ENCODE results near the gene NBEA. TPM values are rescaled to one million over a fixed set of nuclear protein-coding genes. Genes with fewer than 3 reads are reported as not detected.
"Not testable (repeated sequence)": the region's sequence is repeated elsewhere in the genome, so short reads cannot be mapped to it uniquely, and the experiment has no call there.

The NBEA gene
- total RNA-seq, 1 experiment from 2014 or later = not detected

DNA sequence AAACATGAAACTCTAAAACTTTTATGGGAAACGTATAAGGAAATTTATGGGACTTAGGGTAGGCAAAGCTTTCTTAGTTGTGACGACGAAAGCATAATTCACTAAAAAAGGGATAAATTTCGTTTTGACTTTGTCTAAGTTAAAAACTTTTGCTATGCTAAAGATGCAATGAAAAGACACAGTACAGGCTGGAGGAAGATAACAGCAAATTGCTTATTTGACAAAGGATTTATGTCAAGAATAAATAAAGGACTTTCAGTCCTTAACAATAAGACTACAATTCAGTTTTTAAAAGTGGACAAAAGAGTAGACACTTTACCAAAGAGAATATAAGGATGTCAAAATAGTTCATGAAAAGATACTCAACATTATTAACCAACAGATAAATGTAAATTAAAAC is 150.2 kb downstream of the NBEA start:
- DNase-seq (ENCODE audit: low spot score) = no peak

DNA sequence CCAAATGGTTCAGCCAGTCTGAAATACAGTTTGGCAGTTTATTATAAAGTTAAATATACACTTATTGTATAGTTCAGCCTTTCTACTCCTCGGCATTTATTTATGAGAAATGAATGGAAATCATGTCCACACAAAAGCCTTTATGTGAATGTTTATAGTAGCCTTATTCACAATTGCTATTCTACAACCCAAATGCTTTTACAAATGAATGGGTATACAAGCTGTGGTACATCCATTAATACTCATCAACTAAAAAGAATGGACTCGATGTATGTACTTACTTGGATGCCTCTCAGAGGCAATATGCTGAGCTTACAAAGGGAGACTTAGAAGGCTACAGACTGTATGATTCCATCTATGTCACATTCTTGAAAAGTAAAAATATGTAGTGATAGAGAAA is 150.7 kb downstream of the NBEA start:
- DNase-seq (ENCODE audit: low spot score) = no peak

DNA sequence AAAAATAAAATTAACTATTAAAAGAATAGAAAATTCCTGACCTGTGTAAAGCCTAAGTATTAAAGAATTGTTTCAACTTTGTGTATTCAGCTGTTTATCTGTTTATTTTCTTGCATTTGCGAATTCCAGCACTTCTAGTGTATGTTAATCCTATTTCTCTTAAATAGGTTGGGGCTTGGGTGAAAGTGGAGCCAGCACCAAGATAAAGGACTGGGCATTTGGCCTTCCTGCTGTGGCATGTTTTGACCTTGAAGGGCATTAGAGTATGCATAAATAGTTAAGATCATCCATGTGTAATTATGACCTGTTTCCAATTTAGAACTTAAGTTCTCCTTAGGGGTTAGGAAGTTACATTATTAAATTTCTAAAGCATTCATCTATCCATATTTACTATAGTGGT is 151.3 kb downstream of the NBEA start:
- no peak for DNase-seq (ENCODE audit: low spot score)

DNA sequence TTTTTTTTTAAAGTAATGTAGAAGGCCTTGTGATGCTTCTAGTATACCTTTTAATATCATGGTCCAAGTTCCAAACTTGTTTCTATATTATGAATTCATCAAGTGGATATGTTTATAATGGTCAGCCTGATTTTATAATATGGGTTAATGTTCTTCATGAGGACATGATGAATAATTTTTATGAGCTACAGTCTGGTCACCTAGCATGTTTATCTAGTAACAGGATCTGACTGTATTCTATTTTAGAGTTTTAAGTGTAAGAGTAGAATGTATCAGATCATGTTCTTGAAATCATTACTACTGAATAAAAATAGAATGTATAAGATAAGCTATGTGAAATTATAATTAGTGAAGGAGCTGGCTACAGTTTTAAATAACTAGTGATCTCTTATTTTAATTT is 164.7 kb downstream of the NBEA start:
- not testable (repeated sequence) for DNase-seq (ENCODE audit: low spot score)

DNA sequence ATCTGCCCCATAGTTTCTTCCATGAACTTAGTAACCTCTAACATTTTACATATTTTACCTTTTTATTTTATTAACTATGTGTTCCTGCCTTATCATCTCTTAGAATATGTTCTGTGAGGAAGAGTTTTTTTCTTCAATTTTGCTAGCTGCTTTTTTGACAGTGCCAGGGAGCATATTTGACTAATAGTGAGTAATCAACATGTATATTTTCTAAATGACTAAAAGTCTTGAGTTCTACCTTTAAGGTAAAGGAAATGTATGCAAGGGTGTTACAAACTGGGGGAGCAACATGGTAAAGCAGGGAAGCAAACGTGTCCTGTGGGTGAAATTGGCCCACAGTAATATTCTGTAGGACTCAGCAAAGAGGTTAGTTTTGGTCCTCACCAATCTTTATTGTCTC is 165.5 kb downstream of the NBEA start:
- no peak for DNase-seq (ENCODE audit: low spot score)

DNA sequence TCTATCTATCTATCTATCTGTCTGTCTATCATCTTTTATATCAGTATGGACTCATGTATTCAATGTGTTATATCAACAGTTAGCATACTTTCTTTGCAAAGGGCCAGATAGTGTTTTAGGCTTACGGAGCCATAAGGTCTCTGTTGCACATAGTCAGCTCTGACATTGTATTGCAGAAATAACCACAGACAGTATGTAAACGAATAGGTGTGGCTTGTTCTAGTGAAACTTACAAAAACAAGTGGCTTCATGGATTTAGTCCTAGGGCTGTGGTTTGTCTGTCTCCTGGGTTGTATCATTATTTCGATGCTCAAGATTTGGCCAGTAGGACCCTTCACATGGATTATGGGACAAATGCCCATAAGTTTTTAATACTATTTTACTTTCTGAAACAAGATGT is 171.5 kb downstream of the NBEA start:
- not testable (repeated sequence) for DNase-seq (ENCODE audit: low spot score)

DNA sequence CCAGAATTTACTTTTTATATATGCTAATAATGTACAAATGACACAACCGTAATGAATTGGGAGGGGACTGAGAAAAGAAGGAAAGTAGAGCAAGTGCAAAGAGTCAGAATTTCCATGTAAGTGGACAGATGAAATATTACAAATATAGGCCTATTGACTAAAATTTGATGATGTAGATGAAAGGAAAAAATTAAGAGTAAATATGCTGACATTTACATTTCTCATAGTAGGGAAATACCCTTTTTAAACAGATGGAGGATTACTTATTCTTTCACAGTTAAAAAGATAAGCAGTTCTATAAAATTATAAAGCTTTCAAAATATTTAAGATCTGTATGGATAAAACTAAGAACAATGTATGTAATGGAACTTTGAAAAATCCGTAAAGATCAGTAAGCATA is 185.4 kb downstream of the NBEA start:
- DNase-seq (ENCODE audit: low spot score) = no peak

DNA sequence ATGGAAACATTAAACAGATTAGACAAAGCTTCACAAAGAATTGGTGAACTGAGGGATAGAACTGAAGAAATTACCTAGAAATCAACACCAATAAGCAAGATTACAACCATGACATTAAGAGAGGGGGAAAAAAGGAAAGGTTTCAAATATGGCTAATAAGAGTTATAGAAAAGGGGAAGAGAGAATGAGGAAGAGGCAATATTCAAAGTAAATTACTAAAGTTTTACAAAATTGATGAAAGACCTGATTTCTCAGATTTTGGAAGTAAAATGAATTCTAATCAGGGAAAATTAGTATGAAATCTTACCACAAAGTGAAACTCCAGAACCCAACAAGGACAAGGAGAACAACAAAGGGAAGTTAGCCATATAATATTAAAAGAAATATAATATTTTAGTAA is 187.4 kb downstream of the NBEA start:
- DNase-seq (ENCODE audit: low spot score) = no peak

DNA sequence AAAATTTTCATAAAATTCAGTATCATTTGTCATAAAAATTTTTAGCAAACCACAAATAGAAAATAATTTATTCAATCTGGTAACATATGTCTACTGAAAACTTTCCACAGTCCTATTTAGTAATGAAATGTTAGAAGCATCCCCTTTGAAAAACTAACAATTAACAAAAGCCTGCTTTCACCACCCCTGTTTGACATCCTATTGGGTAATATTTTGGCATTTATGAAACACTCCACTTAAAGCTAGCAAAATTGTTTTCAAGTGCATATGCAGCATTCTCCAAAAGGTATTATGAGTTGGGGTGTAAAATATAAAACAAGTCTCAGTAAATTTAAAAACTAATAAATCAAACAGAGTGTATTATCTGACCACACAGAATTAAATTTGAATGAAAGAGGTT is 189.4 kb downstream of the NBEA start:
- no peak for DNase-seq (ENCODE audit: low spot score)

DNA sequence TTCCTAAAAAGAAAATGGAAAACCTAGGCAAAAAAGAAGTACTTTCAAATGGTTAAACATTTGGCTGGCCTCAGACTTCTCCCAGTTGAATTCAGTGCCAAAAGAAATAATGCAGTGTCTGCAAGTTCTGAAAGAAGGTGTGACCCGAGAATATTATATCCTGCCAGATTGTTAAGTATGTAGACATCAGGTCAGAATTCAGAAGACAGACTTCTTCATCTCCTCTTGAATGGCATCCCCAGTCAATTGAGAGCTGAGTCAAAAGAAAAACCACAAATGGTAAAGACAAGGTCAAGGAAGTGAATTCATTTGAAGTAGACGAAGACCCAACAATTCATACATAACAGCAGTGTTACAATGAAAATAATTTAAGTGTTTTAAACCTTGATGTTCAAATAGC is 194.5 kb downstream of the NBEA start:
- DNase-seq (ENCODE audit: low spot score) = no peak

DNA sequence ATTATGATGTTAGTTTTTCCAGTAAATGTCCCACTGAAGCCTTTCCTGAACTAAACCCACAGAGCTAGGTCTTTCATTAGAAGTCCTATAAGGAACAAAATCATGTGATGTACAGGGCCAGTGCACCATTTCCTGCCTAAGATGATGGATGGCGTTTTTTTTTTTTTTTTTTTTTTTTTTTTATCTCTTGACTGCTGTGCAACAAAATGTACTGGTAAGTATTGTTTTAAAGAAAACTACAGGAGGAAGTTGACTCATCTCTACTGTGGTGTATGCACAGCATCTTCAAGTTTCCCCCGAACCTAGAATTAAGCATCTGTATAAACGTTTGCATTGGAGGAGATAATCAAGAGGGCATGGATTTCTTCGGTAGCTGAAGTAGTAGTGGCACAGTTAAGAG is 197.5 kb downstream of the NBEA start:
- DNase-seq (ENCODE audit: low spot score) = no peak

DNA sequence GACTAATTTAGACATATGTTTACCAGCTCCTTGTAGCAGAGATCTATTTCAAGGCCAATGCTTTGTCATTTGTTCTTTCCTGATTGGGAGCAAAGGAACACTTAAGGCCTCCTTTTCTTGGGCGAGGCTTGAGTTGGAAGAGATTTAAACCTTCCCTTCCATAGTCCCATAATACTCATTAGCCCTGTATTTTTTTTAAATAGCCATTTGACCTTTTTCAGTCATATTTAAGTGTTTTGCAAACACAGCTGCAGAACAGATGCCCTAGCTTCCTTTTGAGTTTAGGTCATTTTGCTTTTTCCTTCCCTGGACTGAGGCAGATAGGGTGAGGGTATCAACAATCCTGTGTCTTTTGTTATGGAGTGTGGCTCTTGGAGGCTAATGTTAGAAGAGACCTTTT is 198.3 kb downstream of the NBEA start:
- no peak for DNase-seq (ENCODE audit: low spot score)

DNA sequence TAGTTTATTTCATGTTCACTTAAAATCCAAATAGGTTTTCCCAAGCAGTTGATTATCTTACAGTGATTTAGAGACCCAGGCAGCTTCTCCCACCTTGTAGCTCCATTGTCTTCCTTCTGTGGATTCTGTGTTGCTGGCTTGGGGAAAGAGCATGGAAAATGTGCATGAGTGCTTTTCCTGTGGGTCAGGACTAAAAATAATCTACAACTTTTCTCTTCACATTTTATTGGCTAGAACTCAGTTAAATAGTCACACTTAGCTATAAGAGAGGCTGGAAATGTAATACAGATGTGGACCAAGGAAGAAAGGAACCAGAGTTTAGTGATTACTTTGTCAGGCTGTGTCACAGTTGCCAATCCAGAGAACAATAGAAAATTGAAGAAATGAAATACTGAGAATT is 198.8 kb downstream of the NBEA start:
- DNase-seq (ENCODE audit: low spot score) = no peak

DNA sequence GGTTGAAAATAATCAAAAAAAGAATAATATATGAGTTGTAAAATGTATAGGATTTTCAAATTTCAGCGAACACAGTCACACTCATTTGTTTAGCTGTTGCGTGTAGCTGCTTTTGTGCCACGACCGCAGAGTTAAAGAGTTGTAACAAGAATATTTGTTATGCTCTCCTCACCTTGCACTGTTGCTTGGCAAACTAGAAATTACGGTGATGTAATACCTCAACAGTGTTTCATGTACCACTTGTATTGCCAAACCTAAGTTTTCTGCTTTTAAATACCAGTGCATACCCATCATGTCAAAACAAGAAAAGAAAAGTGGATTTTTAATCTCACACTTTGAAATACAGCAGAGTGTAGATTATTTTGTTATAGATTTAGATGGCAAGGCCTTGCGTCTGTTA is 201.1 kb downstream of the NBEA start:
- DNase-seq (ENCODE audit: low spot score) = no peak

DNA sequence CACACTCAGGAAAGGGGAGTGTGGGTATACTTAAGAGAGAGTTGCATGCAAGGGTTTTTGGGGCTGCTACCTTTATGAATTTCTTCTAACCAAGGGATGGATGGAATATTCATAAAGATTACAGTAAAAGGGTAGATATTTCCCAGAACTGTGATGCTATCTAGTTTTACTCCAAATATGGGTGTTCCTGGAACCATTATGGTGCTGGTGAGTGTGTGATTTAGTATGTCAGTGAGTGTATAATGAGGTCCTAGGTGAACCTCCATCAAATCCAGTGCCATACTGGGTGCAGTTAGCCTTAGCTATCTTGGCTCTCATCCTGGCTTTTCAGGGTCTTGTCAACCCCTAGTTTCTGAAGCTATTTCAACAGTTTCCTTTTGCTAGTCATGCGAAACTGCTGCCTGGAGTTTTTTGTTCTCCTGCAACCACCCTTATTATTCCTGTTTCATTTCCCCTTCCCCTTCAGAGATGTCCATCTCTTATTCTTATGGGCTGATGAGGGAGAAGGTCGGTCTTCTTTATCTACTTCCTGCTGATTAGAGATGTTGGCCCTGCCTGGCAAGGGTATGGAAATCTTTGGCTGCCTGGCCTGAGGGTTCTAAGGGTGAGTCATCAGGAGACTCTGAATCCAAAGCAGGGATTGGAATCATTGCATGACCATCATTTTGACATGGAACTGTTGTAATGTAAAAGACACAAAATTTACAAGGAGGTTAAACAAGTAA is 202.3 kb downstream of the NBEA start:
- DNase-seq (ENCODE audit: low spot score) = no peak

DNA sequence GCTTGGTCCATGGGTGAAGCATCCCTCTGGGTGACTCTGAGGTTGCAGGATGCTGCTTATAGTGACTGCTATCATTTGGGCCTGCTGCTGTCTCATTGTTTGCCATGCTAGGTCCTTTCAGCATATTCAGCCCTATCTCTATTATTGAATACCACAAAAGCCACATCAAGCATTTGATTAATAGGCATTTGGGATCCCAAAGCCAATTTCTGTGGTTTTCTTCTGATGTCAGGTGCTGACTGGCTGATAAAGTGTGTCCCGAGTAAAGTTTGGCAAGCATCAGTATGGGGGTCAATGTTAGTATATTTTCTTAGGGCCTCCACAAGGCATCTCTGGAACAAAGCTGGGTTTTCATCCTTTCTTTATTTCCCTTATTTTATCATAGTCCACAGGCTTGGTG is 204.6 kb downstream of the NBEA start:
- DNase-seq (ENCODE audit: low spot score) = no peak

DNA sequence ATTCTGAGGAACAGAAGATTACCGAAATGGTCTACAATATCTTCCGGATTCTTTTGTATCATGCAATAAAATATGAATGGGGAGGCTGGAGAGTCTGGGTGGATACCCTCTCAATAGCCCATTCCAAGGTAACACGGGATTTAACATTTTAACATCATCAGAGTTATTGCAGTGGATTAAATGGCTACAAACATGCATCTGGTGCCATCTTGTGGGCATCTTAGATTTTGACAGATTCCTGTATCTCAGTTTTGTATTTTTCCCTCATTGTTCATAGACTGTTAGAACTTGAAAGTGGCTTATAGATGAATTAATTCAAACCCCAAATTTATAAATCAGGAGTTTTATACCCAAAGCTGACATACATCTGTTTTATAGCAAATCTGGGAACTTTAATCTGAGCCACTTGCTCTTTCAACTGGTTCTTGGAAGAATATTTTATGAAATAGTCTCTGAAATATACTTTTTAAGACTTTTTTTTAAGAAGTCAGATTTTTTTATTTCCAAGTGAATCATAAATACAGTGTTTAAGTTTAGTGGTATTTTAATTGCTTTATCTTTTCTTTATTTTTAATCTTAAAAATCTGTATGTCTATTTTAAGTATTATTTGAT is 215.2 kb downstream of the NBEA start:
- peak; percentile 94 for DNase-seq (ENCODE audit: low spot score)

DNA sequence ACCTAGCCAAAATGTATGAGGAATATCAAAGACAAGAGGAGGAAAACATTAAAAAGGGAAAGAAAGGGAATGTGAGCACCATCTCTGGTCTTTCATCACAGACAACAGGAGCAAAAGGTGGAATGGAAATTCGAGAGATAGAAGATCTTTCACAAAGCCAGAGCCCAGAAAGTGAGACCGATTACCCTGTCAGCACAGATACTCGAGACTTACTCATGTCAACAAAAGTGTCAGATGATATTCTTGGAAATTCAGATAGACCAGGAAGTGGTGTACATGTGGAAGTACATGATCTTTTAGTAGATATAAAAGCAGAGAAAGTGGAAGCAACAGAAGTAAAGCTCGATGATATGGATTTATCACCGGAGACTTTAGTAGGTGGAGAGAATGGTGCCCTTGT is 217.0 kb downstream of the NBEA start:
- no peak for DNase-seq (ENCODE audit: low spot score)

DNA sequence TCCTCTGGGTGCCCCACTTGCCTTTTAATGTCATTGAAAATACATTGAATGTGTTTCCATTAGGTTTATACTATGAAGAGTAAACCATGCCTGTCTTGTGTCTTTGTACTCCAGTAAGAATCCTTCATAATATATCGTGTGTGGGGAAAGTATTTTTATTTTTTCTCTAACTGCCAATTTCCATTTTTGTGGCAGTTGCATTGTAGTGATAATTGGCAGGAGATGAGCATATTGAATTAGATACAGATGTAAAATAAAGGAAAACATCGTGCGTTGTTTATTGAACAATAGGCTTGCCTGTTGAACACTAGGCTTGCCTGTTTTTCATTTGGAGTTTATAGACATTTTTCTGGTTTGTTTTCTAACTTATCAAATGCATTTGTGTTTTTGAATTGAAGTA is 218.8 kb downstream of the NBEA start:
- DNase-seq (ENCODE audit: low spot score) = no peak

DNA sequence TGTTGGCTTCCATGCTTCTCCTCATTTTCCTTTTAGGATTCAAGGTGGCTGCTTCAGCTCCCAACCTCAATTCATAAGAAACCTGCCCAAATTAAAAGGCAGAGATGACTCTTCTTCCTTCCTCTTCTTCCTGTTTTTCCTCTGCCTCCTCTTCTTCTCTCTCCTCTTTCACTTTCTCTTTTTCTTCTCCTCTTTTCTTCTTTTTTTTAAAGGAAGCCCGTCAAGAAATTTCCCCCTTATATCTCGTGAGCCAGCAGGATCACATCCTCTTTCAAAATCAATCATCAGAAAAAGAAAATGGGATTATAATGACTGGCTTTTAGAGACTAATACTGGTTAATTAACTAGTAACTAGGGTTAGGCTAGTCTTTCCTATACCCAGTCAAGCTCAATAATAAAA is 220.3 kb downstream of the NBEA start:
- DNase-seq (ENCODE audit: low spot score) = no peak

DNA sequence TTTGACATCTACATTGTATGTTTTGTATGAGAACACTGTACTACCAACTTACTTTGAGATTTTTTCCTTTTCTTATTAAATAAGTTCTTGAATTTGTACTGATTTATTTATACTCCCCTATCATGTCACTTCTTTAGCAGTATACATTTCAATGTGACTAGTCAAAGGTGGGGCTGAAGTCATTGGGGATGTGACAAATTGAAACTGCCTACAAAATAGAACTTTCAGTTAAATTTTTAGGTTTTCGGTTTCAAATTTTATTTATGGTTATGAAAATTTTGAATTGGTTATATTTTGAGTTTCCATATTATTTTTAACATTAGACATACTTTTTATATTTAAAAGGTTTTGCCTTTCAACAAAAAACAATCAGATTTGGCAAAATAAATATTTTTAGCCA is 221.6 kb downstream of the NBEA start:
- DNase-seq (ENCODE audit: low spot score) = no peak

DNA sequence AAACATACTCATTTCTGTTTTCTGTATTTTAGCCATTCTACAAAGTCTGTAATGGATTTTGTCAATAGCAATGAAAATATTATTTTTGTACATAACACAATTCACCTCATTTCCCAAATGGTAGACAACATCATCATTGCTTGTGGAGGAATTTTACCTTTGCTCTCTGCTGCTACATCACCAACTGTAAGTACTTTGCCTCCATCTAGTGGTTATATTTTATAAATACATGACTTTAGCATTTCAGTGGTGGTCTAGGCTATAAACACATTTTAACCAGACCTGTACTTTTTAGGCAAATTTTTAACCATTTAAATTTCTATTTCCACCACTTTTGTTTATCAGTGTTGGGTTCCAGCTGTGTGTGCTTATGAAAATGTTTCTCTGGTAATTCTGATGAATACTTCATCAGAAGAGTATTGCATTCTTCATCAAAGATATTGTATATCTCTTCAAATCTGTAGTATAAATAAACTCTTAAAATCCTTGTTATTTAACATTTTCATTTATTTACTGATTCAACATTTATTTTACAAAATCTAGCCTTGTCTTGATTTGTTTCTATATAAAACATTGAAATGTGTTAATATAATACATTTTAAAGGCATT is 222.4 kb downstream of the NBEA start:
- DNase-seq (ENCODE audit: low spot score) = peak; percentile 65

DNA sequence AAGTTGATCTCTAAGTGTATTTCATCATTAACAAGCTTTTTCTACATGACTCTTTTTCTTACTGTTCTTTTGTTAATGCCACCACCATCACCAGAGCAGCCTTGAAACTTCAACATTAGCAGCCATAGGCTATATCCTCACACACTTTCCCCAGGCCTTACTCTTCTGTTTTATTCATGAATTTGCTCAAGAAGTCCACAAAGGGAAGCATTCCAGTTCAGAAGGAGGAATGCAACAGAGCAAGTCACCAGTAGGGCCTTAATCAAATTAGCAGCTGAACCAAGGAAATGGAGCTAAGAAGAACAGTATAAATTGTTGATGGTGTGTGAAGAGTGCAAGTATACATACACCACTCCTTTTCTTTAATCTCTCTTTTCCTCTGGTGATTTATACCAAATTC is 223.1 kb downstream of the NBEA start:
- no peak for DNase-seq (ENCODE audit: low spot score)
